Right ventricle myocardium superior (tissue), 1 donor: Measurements from ENCODE around the gene CLPSL2. TPM values are rescaled to one million over a fixed set of nuclear protein-coding genes. Genes with fewer than 3 reads are reported as not detected.

Experiments used
- ATAC-seq: fragments of 200-7000 bp; cut with Tn5 transposase; one replicate; pipeline ENCODE4 v1.9.1; 2020; ENCODE audit warnings: mild to moderate bottlenecking; ENCODE audit not compliant: poor library complexity
- DNase-seq: peaks from one replicate; pipeline ENCODE4 v3.0.0-alpha.2; 2020
- intact Hi-C: fragments of 100-400 bp; cut with DNase I; formaldehyde crosslinking; loops from one replicate; pipeline ENCODE4 v1.11.2; 2022
- total RNA-seq: library from RNA; stranded (reverse); fragmentation: NEBNext Ultra II Directional; extraction: Animal tissue kit (Norgen Biotek cat#: 25700); gene quantifications from one replicate; pipeline ENCODE4 v1.2.1, GENCODE V29; 2021
- donor health status: DM: no; HTN: yes; CAD: no; lungs with severe emphysema.

Gene CLPSL2
- total RNA-seq, 1 donor from 2014 or later: not detected

DNA sequence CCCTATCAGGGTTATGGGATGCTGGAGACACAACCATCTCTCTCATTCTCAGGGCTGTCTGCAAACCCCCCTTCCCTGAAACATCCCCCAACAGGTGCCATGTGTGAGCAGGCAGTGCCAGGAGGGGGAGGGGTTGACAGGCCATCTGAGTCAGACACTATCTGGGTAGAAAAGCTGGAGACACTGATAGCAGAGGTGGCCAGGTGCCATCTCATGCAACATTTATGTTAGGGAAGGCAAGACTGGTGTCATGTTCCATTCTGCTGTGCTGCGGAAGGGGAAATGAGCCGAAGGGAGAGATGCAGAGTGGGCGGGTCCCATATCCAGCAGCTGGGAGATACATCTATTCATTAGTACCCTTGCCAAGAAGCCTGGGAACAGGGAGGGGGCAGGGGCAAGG, 32.3 kb downstream of the CLPSL2 start:
- DNase-seq (no peak), ATAC-seq (no peak)
- intact Hi-C loops: no loop called here

DNA sequence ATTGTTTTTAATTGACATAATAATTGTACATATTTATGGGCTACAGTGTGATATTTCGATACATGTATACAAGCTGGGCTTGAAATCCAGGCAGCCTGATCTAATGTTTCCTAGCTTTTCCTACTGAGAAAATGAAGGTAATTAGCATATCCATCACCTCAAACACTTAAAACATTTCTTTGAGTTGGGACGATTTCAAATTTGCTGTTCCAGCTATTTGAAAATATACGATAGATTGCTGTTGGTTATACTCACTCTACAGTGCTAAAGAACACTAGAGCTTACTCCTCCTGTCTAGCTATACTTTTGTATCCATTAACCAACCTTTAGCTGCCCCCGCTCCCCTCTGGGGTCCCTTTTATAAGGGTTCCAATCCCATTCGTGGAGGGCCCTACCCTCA, 33.4 kb downstream of the CLPSL2 start:
- ATAC-seq (no peak), DNase-seq (no peak)
- intact Hi-C loops: no loop called here

DNA sequence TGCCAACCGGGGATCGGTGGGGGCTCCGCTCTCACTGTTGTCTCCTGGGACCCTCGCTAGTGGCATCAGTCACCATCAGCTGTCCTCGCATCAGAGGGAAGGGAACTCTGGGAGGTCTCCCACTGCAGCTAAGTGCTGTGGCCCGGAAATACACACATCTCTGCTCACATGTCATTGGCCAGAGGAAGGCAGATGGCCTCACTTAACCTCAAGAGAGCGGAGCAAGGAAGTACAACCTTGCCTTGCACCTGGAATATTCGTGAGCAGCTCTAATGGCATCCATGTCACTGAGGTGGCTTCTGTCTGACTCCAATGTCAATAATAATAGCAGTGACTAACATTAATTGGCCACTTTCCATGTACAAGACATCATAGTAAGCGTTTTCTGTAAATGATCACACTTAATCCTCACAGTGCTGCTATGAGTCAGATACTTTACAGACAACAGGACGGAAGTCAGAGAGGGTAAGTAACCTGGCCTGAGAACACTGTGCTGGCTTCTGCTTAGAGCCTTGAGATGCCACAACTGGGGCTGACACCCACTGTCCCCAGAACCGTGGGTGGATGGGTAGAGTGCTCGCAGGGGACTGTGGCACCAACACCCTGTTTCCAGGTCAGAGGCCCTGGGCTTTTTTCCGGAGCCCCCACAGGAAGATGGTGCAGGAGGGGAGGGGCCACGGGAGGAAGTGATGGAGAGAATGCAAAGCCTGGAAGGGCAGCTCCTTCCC, 34.7 kb downstream of the CLPSL2 start:
- no peak for DNase-seq
- ATAC-seq: no peak
- intact Hi-C loops: no loop called here

DNA sequence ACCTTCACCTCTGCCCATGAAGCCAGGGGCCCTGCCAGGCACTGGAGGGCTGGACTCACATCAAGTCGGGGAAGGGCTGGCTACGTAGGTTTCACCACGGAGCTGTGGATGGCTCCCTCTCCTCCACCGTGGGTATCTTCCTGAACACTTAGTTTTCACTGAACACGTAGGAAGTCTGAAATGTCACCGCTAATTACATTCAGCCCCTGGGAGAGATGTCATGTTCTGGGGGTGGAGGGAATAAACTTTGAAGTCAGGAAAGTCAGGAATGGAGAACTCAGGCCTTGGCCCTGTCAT, 35.2 kb downstream of the CLPSL2 start:
- DNase-seq (no peak), ATAC-seq (no peak)
- intact Hi-C loops: no loop called here

DNA sequence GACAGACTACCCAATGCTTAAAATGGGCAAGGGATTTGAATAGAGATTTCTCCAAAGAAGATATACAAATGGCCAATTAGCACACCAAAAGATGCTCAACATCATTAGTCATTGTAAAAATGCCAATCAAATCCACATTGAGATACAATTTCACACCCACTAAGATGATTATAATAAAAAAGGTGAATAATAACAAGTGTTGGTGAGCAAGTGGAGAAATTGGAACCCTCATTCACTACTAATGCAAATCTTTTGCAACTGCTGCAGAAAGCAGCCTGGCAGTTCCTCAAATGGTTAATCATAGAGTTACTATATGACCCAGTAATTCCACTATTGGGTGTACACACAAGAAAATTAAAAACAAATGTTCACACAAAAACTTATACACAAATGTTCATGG, 41.1 kb downstream of the CLPSL2 start:
- no peak for DNase-seq
- intact Hi-C loops: no loop called here
- no peak for ATAC-seq

DNA sequence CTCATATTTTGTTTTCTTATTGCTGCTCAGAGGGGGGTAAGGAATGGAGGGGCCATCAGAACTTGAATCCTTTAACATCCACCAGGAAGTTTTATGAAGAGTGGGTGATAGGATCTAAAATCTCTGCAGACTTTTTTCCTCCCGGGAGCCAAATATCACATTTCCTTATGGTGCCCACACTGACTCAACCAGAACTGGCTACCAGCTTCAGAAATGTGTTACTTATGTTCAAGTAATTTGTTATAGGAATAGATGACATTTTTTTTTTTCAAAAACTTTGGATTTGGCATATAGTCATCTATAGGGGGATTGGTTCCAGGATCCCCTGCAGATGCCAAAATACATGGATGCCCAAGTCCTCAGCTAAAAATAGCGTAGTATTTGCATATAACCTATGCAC, 47.2 kb downstream of the CLPSL2 start:
- intact Hi-C loops: no loop called here
- ATAC-seq (no peak), DNase-seq (no peak)

DNA sequence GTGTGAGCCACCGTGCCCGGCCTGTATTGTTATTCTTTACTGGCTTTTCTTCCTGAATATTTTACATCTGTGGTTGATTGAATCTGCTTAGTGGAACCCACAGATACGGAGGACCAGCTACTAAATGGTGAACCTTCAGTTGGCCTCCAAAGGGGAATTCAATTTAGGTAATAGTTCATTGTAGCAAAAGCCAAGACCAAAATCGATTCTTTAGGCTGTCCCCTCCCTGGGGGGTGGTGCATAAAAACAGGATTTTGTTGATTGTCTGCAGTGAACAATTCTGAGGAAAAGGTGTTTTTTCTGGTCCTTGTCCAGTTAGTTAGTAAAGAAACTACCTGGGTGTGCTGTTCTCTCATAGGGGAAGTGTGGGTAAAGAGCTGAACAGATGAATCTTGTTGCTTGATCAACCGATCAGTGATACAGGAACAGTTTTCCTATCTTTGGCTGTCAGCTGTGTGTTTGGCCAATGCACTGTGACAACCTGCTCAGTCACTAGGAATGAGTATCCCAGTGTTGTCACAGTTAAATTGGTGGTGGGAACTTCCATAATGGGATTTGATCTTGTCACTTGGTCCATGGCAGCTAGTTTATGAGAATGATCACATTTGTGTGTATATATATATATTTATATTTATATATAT, 48.3 kb downstream of the CLPSL2 start:
- intact Hi-C loops: no loop called here
- DNase-seq (no peak), ATAC-seq (no peak)

Other genes starting within 250 kb of the CLPSL2 start
- gene FKBP5, start 87.7 kb upstream of the CLPSL2 start, total RNA-seq: 106 TPM
- not detected for gene ARMC12, start 39.6 kb upstream of the CLPSL2 start, total RNA-seq
- gene CLPSL1, start 4.4 kb downstream of the CLPSL2 start, total RNA-seq: not detected
- not detected for gene CLPS, start 20.7 kb downstream of the CLPSL2 start, total RNA-seq
- gene LHFPL5, start 28.8 kb downstream of the CLPSL2 start, total RNA-seq: not detected
- 22.1 TPM for gene SRPK1, start 144.5 kb downstream of the CLPSL2 start, total RNA-seq
- not detected for gene SLC26A8, start 248.0 kb downstream of the CLPSL2 start, total RNA-seq